Measurements from ENCODE around the gene BBC3.

The BBC3 gene

DNA sequence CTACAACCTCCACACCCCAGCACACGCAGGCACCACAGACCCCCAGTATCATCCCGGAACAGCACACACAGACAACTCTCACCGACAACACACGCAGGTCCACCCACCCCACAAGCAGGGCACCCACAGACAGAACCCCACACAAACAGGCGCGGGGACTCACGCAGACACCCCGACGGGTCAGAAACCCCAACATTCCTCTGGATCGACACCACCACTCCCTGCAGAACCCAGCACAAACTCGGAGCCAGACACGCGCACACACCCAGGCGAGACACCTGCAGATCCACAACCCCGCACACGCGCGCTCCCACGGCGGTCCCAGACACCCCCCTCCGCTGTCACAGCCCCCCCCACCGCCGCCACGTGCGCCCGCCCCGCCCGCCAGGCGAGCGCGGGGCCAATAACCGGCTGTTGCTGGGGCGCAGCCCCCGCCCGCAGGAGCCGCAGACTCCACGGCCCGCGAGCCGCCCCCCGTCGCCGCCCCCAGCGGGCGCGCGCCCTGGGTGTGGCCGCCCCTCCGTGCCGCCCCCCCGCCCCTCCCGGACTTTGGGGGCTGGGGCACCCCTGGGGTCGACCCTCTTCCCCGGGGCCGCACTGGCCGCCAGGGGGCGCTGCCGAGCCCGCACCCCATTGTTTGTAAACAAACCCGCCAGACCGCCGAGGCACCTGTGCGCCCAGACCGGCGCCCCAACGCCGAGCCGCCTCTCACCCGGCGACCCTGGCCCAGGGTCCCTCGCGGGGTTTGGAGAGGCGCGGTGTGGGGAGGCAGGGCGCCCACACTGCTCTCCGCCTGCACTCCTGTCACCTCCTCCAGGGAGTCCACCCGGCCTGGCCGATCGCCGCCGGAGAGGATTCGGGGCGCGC lies 712 bp downstream of the BBC3 start:
- DNase-seq, result peak; percentile 94

DNA sequence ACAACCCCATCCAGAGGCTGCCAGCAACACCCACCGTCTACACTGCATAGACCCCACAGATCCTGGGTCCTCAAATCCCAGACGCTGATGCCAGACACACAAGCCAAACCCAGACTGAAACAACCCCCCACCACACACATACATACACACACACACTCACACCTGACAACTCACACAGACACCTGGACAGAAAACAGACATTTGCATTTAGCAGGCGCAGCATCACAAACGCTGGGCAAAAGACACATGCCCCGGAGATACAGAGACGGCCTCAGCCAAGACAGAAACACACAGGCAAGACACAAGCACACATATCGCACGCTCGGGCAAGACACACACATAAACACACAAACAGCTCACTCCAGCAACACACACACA lies 1.3 kb downstream of the BBC3 start:
- peak; percentile 72 for DNase-seq

DNA sequence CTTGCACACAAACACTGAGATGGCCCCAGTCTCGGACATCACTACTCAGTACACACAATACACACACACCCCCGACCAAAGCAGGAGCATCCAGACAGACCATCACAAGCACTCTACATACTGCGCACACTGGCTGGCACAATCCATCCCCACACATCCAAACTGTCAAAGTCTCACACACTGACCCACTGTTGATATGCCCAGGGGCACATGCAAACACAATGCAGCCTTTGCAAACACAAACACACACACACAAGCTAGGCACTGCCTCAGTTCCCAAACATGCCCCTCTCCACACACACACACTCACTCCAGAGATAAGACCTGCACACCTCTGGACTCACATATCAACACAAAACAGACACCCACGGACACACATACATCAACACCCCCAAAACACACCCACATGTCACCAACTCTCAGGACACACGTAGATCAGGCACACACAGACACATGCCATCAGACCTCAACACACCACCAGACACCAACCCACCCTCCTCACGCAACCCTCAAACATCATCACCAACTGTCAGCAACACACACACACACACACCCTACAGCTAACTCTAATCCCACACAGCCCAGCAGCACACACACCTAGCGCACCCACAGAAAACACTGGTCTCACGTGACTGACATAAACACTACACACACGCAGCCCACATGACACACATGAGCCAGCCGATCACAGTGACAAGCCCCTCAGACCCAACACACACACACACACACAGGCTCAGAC lies 1.9 kb downstream of the BBC3 start:
- DNase-seq, result peak; percentile 75

DNA sequence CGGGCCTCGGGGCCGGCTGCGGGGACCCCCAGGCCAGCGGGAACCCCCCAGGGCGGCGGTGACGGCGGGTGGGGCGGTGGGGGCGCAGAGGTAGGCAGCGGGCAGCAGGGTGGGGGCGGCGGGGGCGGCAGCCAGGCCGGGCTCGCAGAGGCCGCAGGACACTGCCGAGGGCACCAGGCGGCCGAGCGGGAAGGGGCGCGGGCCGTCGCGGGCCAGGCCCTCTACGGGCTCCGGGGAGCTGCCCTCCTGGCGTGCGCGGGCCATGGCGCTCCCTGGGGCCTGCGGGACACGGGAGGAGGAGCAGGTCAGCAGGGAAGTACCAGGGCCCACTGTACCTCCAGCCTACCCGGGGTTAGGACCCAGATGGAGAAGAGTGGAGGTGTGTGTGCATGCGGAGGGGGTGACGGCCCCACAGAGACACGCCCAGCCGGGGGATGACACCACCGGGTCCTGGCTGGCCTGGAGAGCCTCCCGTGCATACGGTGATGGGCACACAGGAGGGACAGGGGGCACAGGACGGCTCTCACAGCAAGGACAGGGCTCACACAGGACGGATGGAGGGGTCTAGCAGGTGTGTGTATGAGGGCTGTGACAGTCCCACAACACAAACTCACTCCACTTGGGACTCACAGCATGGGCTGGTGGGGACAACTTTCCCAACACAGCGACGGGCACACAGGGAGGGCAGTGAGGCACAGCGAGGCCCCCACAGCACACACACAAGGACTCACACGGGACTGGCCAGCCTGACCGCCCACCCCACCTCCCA lies 2.6 kb downstream of the BBC3 start:
- peak; percentile 83 for DNase-seq

DNA sequence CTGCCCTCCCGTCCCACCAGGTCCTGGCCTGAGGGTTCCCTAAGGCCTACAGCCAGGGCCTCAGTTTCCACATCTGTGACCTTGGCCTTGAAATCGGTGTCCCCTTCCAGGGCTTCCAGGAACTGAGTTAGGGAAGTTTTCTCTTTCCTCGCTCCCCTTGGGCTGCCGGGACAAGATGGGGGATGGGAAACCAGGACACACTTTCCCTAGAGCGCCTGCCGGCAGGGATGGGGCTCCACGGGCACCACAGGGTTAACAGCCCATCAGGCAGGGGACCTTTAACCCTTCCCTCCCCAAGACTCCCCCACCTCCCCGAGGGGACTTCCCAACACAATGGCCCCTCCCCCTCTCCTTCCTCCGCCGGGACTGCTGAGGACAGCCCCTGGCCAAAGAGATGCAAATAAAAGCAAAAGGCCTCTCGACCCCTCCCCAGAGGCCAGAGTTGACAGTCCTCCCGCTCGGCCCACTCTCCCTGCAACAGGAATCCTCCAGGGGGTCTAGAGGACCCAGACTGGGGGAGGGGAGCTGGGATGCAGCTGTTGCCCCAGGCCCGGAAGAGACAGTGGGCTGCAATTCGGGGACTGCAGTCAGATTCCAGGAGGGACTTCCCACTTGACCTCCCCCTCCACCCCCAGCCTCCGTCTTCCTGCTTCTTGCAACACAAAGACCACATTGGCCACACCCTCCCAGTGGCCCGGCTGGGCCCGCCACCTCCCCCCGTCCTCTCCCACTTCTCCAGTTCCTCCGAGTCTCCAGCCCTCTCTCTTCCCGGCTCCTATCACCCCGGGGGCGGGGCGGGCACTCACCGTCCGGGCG lies 3.4 kb downstream of the BBC3 start:
- DNase-seq, result peak; percentile 80

DNA sequence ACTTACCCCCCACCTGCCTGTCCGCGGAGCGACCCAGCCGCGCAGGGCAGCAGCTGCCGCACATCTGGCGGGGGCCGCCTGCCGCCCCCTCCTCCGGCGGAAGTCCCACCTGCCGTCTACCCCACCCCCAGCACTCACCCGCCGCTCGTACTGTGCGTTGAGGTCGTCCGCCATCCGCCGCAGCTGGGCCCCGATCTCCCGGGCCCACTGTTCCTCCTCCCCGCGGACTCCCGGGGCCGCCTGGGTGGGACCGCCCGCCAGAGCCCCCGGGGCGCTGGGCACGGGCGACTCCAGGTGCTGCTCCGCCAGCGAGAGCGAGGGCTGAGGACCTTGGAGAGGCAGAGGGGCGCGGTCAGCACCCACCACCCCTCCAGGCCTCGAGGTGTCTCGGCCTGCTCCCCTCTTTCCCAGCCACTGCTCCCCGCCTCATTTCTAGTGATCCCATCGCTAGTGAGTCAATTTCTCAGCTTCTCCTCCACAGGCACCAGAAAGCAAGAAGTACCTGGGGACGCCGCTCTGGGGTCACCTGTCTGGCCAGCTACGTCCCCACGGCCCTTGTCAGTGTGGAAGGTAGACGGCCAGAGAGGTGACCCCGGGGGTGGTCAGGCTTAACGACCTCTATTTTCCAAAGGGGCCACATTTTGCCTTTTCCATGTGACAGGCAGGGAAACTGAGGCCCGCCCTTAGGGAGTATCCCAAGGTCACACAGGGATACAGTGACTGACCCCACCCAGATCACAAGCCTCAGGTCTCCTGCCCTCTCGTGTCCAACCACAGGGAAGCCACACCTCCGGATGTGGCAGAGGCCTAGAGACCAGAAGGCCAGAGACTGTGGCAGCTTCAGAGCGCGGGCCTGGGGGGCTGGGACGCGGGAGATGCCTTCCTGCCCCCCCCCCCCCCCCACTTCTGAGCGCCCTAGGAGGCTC lies 4.3 kb downstream of the BBC3 start:
- DNase-seq, result peak; percentile 81

DNA sequence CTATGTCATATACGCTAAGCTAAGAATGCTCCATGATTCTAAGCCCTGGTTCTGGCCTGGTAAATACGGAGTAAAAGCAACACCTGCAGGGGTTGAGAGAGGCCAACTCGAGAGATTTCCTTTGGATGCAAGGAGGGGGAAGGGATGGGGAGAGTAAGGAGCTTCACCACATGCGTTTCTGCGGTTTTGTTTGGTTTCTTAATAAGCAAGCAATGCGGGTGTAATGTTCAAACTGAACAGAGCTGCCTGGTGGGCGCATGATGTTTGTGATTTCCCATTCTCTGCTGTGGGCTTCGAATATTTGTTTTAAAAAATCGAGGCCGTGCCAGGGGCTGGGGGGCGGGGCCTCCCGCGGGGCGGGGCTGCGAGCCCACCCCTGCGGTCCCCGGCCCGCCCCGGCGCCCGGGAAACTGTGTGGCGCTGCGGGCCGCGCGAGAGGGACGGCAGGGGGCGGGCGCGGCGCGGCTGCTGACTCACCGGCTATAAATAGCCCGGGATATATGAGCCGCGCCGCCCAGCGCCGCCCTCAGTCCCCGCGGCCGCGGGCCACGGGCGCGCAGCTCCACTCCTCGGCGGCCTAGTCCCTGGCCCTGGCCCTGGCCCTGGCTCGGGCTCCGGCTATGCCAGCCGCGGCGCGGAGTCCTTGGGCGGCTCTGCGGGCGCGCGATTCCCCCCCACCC lies 5.1 kb downstream of the BBC3 start:
- DNase-seq, result peak; percentile 95

DNA sequence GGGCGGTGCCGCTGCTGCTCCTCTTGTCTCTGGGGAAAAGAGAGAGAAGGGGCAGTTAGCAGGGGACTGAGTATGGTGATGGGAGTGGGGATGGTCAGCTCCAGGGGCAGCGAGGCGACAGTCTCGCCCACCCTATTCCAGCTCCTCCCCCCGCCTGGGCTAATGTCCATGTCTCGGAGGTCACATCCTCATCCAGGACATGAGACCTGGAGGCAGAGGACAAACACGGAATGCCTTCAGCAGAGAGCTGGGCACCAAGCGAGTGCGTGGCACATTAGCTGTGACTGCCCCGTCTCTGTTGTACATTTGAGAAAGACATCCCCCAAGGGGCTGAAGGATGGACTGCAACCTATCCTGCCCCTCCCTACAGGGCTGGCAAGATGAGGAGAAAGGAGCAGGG lies 9.1 kb downstream of the BBC3 start:
- no peak for DNase-seq

DNA sequence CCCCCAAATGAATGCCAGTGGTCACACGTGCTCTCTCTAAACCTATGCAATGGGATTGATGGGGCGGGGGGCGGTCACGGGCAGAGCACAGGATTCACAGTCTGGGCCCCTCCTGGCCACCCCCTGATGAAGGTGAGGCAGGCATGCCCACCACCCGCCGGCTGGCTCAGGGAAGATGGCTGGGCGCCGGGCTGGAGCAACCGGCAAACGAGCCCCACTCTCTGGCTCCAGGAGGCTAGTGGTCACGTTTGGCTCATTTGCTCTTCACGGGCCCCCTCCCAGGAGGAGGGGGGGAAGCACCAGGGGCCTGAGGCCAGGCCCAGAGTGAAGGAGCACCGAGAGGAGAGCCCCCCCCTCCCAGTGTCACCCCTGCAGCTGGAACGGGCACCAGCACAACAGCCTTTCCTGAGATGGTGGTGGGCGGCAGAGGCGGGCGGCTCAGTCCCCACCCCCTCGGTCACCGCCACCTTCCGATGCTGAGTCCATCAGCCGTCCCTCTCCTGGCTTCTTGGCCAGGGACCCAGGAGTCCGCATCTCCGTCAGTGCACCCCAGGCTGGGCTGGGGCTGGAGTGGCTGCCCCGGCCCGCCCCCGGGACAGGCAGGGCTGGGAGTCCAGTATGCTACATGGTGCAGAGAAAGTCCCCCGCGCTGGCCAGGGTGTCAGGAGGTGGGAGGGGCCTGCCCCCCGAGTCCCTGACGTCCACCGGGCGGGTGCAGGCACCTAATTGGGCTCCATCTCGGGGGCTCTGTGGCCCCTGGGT lies 9.7 kb downstream of the BBC3 start:
- DNase-seq, result no peak

DNA sequence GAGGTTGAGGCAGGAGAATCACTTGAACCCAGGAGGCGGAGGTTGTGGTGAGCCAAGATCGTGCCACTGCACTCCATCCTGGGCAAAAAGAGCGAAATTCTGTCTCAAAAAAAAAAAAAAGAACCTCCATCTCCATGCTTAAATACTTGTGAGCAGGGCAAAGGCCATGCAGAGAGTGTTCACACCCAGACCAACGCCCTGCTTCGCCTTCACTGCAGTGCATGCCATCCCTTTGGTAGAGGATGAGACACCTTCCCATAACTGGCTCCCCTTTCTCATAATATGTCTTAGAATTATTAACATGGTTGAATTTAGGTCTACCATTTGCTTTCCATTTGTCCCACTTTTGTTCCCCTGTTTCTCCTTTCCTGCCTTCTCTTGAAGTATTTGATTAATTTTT lies 15.4 kb downstream of the BBC3 start:
- no peak for DNase-seq

DNA sequence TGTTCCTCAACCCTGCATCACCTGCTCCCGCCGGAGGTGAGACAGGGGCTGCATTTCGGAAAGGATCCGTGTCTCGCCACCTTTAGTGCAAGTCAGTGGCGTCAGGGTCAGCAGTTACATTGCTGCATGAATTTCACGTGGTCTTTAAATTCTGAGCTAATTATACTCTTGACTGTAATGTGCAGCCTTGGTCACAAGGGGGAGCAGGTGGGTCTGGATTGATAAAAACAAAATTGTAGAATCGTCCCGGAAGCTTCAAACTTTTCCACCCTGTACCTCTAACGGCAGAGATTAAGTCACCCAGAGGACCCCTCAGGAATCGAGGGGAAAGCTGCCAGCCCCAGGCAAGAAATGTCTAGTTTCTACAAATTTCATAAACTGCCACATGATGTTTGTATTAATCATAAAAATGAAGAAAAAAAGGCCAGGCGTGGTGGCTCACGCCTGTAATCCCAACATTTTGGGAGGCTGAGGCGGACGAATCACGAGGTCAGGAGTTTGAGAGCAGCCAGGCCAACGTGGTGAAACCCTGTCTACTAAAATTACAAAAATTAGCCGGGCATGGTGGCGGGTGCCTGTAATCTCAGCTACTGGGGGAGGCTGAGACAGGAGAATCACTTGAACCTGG lies 20.2 kb downstream of the BBC3 start:
- DNase-seq, result peak; percentile 89

DNA sequence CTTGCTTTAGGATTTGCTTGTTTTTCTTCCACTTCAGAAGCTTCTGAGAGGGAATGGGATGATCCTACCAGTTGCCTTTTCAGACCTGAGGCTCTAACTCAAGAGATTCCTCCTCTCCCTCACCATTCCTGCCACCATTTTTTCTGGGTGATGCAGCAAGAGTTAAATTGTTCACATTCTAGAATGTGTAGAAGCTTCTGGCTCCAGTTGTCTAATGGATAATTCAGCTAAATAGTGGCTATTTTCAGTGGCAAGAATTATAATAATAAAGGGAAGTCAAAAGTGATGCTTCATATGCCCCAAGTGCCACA lies 20.9 kb downstream of the BBC3 start:
- DNase-seq, result no peak

DNA sequence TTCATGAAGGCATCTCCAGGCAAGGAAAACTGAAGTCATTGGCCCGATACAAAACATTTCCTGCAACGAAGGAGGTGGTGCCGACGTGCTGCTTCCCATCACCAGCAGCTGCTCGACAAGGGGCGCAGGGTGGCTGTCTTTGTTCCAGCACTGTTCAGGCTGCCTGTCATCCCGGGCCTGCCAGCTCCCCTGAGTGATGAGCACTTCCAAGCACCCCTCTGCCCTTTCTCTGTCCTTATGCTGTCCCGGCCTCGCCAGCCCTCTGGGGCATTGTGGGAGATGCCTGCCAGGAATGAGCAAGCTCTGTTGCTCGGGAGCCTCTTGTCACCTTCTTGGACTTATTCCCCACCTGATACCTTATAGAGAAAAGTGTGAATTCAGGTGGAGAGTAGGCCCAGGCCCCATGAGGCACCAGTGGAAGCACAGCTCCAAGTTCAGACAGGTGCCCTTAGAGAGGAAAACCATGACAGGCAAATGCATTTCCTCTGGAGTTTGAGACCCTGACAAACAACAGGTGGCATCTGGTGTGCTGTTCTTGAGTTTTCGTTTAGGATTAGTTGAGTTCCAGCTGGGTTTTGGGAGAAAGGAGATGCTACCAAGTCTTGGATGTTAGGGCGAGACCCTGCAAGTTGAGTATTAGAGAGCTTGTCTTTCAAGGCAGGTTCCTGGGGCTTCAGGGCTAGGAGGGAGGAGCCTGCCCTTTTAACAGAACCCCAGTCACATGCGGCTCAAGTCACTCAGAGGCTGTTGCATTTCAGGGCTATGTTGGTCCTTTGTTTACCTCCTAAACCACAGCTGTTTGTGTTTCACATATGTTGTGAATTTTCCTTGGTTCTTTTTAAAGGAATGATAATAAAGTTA lies 21.4 kb downstream of the BBC3 start:
- DNase-seq, result no peak

DNA sequence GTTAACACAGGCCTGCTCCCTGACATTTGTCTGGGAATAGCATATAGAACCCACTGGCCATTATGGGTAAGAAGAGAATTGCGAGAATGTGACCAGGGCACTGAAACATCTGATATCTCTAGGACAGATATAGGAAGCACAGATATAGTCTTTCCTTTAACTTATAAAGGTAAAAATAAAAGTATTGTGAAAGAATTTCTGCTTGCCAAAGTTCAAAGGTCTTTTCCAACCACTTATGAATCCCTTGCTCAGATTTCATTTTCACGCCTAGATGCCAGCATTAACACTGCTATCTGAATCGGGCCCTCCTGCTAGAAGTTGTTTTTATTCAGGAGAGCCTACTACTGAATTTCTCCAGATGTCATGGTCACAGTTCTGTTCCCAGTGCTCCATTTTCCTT lies 27.7 kb downstream of the BBC3 start:
- no peak for DNase-seq

DNA sequence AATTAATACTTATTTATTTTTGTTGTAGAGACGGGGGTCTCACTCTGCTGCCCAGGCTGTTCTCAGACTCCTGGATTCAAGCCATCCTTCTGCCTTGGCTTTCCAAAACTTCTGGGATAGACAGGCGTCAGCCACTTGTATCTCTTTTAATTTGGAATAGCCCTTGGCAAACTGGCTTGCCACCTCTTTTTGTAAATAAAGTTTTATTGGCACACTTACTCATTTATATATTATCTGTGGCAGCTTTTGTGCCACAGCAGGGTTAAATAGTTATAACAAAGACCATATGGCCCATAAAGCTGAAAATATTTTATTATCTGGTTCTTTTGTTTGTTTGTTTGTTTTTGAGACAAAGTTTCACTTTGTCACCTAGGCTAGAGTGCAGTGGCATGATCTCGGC lies 30.5 kb downstream of the BBC3 start:
- DNase-seq, result no peak

DNA sequence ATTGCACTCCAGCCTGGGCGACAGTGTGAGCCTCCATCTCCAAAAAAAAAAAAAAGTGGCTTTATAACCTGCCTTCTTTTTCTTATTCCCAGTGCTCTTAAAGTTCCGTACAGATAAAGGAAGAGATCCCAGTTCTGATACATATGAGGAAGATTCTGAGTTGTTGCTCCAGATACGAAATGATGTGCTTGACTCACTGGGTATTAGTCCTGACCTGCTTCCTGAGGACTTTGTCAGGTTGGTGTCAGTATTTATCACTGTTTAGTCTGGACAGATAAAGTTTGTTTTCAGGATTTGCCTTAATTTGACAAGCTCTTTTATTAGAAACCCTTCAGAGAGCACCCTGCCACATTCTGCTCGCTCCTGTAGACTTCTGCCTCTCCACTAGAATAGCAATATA lies 33.9 kb downstream of the BBC3 start:
- DNase-seq, result no peak

DNA sequence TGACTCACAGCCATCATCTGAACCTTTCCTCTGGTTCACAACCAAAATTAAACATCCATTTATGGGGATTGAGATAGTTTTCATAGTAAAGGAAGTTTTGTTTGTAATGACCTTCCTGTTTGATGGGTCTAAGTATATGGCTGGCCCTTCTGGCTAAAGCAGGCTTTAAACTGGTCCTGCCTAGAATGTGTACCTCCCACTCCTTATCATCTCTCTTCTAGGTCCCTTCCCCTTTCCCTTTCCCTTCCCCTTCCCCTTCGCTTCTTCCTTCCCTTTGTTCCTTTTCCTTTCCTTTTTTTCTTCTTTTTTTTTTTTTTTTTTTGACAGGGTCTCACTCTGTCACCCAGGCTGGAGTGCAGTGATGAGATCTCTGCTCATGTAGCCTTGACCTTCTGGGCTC lies 35.6 kb downstream of the BBC3 start:
- DNase-seq, result no peak

DNA sequence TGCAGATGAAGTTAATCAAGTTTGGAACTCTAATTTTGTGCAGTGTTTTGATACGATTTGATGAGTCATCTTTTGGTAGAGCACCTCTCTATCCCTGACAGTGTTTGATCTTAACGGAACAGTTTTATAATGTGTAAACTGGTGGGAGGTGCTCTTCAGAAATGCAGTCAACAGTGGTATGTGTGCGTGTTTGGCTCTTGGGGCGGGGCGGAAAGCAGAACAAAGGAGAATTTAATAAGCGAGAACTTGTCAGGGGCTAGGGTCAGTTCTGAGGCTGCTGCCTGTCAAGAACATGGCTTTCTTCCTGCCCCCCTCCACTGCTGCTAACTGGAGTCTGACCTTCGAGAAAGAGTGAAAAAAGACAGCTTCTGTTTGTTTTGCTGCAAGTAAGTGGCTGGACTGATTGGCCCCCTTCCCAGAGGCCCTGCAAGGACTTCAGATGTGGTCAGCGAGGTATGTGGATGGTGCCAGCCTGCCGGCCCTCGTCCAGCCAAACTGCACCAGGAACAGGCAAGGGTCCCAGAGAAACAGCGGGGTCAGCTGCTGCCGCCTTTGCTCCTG lies 40.8 kb downstream of the BBC3 start:
- peak; percentile 87 for DNase-seq

Data from activated effector memory CD4-positive, alpha-beta T cell treated with anti-CD3 and anti-CD28 coated beads, Interleukin-2, amount 50 U/mL, for 16 hours (primary cell).